Transverse colon (tissue), 4 donors: Measurements from ENCODE around the gene HAL. TPM values are rescaled to one million over a fixed set of nuclear protein-coding genes. Genes with fewer than 3 reads are reported as not detected.

ENCODE experiments used
- DNase-seq: peaks from one replicate; pipeline ENCODE4 v3.0.0-alpha.2; 2019
- H3K27ac ChIP-seq, 4 donors: fragments of 200-600 bp; sonication (generic); 2 replicates each; pipeline ENCODE4 v1.5.1; 2016 to 2018; ENCODE audit warnings: inconsistent platforms in 4 of 4
- H3K27me3 ChIP-seq: fragments of 200-600 bp; sonication (generic); 2 replicates; pipeline ENCODE4 v1.5.1; 2017; ENCODE audit warnings: inconsistent platforms
- H3K36me3 ChIP-seq, 4 donors: fragments of 200-600 bp; sonication (generic); 2 replicates each; pipeline ENCODE4 v1.5.1; 2017 to 2019; ENCODE audit warnings: inconsistent platforms in 4 of 4
- H3K4me1 ChIP-seq, 4 donors: fragments of 200-600 bp; sonication (generic); 2 replicates each; pipeline ENCODE4 v1.5.1; 2017 to 2020; ENCODE audit warnings: inconsistent platforms in 4 of 4
- H3K4me3 ChIP-seq, 4 donors: fragments of 200-600 bp; sonication (generic); 1 replicate in 1 of 4; 2 replicates in 3 of 4; pipeline versions ENCODE4 v1.5.1 to v1.6.1; 2017 to 2019; ENCODE audit warnings: inconsistent platforms in 4 of 4
- H3K9me3 ChIP-seq, 2 donors: fragments of 200-600 bp; sonication (generic); 2 replicates each; pipeline ENCODE4 v1.5.1; 2017 to 2019; ENCODE audit warnings: inconsistent platforms in 2 of 2
- EP300 ChIP-seq: sonication (generic); formaldehyde crosslinking; IDR thresholded peaks from one replicate; pipeline ENCODE4 v1.6.1; 2017; ENCODE audit warnings: antibody characterized with exemption, low read depth
- POLR2A ChIP-seq: fragments of 450-650 bp; IDR thresholded peaks from one replicate; pipeline ENCODE4 v1.6.1; 2016; ENCODE audit warnings: antibody characterized with exemption, mild to moderate bottlenecking, moderate library complexity
- POLR2AphosphoS5 ChIP-seq, 3 donors: sonication (generic); formaldehyde crosslinking; IDR thresholded peaks; one replicate each; pipeline ENCODE4 v1.6.1; 2016; ENCODE audit warnings: antibody characterized with exemption in 3 of 3
- WGBS, 2 donors: methylation state at CpG; one replicate each; pipeline ENCODE4 v1.1.5; 2018; ENCODE audit warnings: low coverage in 1 of 2; 5-methylcytosine and 5-hydroxymethylcytosine counted together
- in situ Hi-C, 4 donors: fragments of 200-750 bp; cut with MboI; loops; one replicate each; pipeline versions ENCODE4 v1.15.0 to v1.15.1; 2017; ENCODE audit warnings: low sequenced_read_pairs in 3 of 4, low pct_ligation_motif_present in 1 of 4, low pct_unique_long_range_greater_than_20kb in 1 of 4
- intact Hi-C: fragments of 100-400 bp; cut with DNase I; formaldehyde crosslinking; loops from one replicate; pipeline ENCODE4 v1.15.1; 2023; ENCODE audit warnings: low total_unique reads
- total RNA-seq, 4 donors: library from RNA; depleted of rRNA; stranded (reverse); fragments of >200 nt; gene quantifications; one replicate each; pipeline ENCODE4 v1.1.0, GENCODE V29; 2016
- TF ChIP-seq, protein P1 (sequence below), 5 experiments: fragments of 200-600 bp in 3 of 5; fragments of 450-650 bp in 2 of 5; sonication (generic) in 3 of 5; IDR thresholded peaks; 1 replicate in 2 of 5; 2 replicates in 3 of 5; pipeline ENCODE4 v1.5.1; 2016 to 2017; ENCODE audit warnings: antibody characterized with exemption in 5 of 5, inconsistent platforms in 3 of 5, mild to moderate bottlenecking in 2 of 5, moderate library complexity in 1 of 5

Gene HAL
- total RNA-seq, 4 donors from 2014 or later = 1.1 to 3.3 (median 2.6) TPM; not detected in 1

GRCh38 chr12:95951515-95951914 is 44.6 kb downstream of the HAL start:
- intact Hi-C loops = no loop called here

GRCh38 chr12:95949477-95950206 is 46.5 kb downstream of the HAL start:
- no peak for TF ChIP-seq EP300
- no peak for TF ChIP-seq POLR2AphosphoS5 (IDR thresholded peaks at IDR 0.05)
- TF ChIP-seq, protein P1, sequence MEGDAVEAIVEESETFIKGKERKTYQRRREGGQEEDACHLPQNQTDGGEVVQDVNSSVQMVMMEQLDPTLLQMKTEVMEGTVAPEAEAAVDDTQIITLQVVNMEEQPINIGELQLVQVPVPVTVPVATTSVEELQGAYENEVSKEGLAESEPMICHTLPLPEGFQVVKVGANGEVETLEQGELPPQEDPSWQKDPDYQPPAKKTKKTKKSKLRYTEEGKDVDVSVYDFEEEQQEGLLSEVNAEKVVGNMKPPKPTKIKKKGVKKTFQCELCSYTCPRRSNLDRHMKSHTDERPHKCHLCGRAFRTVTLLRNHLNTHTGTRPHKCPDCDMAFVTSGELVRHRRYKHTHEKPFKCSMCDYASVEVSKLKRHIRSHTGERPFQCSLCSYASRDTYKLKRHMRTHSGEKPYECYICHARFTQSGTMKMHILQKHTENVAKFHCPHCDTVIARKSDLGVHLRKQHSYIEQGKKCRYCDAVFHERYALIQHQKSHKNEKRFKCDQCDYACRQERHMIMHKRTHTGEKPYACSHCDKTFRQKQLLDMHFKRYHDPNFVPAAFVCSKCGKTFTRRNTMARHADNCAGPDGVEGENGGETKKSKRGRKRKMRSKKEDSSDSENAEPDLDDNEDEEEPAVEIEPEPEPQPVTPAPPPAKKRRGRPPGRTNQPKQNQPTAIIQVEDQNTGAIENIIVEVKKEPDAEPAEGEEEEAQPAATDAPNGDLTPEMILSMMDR (IDR thresholded peaks at IDR 0.05) = no peak
- no peak for TF ChIP-seq POLR2A
- Histone ChIP-seq H3K36me3 (no peaks in the 10 kb centered on the region), H3K4me3 (no peak overlapping the region), H3K9me3 (no peaks in the 10 kb centered on the region), H3K27me3 (peaks cover 8% of the 10 kb centered on the region), H3K4me1 (no peaks in the 10 kb centered on the region), H3K27ac (no peak overlapping the region)
- WGBS, 2 donors = 59 to 68% methylated on average over 4 of the region's 4 CpGs
- in situ Hi-C loops = no loop called here
- no peak for DNase-seq
- intact Hi-C loops = no loop called here

More at GRCh38 chr12:95951515-95951914, 44.6 kb downstream of the HAL start:
- DNase-seq = no peak
- TF ChIP-seq, protein P1 (IDR thresholded peaks at IDR 0.05) = no peak
- TF ChIP-seq EP300 (no peak), POLR2AphosphoS5 (IDR thresholded peaks at IDR 0.05) (no peak), POLR2A (no peak)
- in situ Hi-C loops = no loop called here
- Histone ChIP-seq H3K4me3 (no peak overlapping the region), H3K36me3 (no peaks in the 10 kb centered on the region), H3K4me1 (no peaks in the 10 kb centered on the region), H3K27ac (no peak overlapping the region), H3K9me3 (no peaks in the 10 kb centered on the region), H3K27me3 (peaks cover 8% of the 10 kb centered on the region)

GRCh38 chr12:95944108-95944704 is 51.9 kb downstream of the HAL start:
- H3K27me3 ChIP-seq = peaks cover 1% of the 10 kb centered on the region
- H3K4me1 ChIP-seq = peaks cover 0 to 17% (median 6%) of the 10 kb centered on the region in 4 donors
- TF ChIP-seq EP300 = no peak
- no peak for TF ChIP-seq POLR2A
- TF ChIP-seq POLR2AphosphoS5 (IDR thresholded peaks at IDR 0.05) = no peak
- TF ChIP-seq, protein P1 (IDR thresholded peaks at IDR 0.05) = no peak
- WGBS, 2 donors = 80 to 86% methylated on average over 7 to 10 of the region's 10 CpGs
- H3K36me3 ChIP-seq = no peaks in the 10 kb centered on the region
- no peak overlapping the region for H3K27ac ChIP-seq
- no peaks in the 10 kb centered on the region for H3K9me3 ChIP-seq
- H3K4me3 ChIP-seq = no peak overlapping the region
- no peak for DNase-seq
- in situ Hi-C loops = no loop called here
- intact Hi-C loops = no loop called here

- Histone ChIP-seq H3K4me3 (peak within 1 kb of the TSS; percentile 51 to 83 (median 74)), H3K36me3 (no peaks in the 10 kb centered on the region), H3K4me1 (peaks cover 0 to 17% (median 6%) of the 10 kb centered on the region in 4 donors), H3K27ac (peak within 1 kb of the TSS; percentile 79 to 92 (median 86)), H3K27me3 (no peaks in the 10 kb centered on the region), H3K9me3 (no peaks in the 10 kb centered on the region)
- 0% methylated on average over 33 of the region's 38 CpGs; no CpG with 5 or more reads in 1 of the 2 donors for WGBS, 2 donors
- TF ChIP-seq POLR2A (no peak), POLR2AphosphoS5 (IDR thresholded peaks at IDR 0.05) (peak in 1 of 3 donors; percentile 33), EP300 (no peak)
- TF ChIP-seq, protein P1 (IDR thresholded peaks at IDR 0.05) = peak in 4 of 5 experiments; percentile 17 to 46 (median 24)
- peak; percentile 62 for DNase-seq
- in situ Hi-C loops = no loop called here
- intact Hi-C loops = no loop called here
These were observed 52.8 kb downstream of the HAL start, which contains the start of gene AMDHD1 for GRCh38 chr12:95943330-95943842. TSS of gene AMDHD1 (plus strand) at chr12:95943331. CDS start at chr12:95943399, 68 bp downstream.
